Activated effector memory CD4-positive, alpha-beta T cell treated with Interleukin-2 at 50 U/mL for 16 hours (primary cell): ENCODE measurements around the gene CD226.
"Not testable (repeated sequence)": the region's sequence is repeated elsewhere in the genome, so short reads cannot be mapped to it uniquely, and the experiment has no call there.

Experiments used
- DNase-seq: peaks from one replicate; pipeline ENCODE4 v3.0.0-alpha.2; 2020

The CD226 gene

GRCh38 chr18:69865776-69866175 is 81.9 kb downstream of the CD226 start:
- no peak for DNase-seq

GRCh38 chr18:69864802-69865201 is 82.9 kb downstream of the CD226 start:
- not testable (repeated sequence) for DNase-seq

DNA sequence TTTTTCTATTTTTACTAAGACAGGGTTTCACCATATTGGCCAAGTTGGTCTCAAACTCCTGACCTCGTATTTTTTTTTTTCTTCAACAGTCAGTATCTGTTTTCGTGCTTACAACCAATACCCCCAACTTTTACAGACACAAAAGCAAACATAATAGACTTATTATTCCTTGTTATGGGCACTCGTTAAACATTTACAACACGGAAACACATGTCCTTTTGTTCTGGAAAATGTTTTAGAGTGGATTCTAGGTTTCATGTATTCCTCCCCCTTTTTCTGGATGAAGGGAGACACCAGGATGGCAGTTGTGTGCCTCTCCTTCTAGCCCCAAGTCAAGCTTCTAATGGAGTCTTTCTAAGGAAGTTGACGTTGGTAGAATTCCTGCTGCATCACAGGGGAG is 88.8 kb downstream of the CD226 start:
- DNase-seq = no peak

- no peak for DNase-seq
Observed at GRCh38 chr18:69854455-69854854, 93.2 kb downstream of the CD226 start.

GRCh38 chr18:69853051-69853450 is 94.6 kb downstream of the CD226 start:
- DNase-seq = no peak

GRCh38 chr18:69845593-69846506 is 101.8 kb downstream of the CD226 start:
- DNase-seq = no peak

GRCh38 chr18:69844656-69845055 is 103.0 kb downstream of the CD226 start:
- no peak for DNase-seq

DNA sequence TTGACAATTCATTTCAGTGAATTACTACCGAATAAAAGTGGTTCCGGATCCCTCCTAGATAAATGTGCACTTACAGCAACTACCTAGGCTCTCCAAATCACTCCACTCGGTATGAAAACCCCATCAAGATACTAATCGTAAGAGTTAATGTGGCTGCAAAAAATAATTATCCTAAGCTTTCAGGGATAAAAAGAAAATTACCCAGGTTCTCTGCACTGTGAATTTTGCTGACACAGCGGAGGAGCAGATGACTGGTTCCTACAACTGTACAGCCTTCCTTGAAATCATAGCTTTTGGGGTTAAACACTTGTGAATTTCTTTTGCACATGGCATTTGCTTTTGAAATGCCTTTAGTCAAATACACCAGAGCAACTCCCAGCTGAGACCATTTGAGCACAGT is 104.7 kb downstream of the CD226 start:
- no peak for DNase-seq

DNA sequence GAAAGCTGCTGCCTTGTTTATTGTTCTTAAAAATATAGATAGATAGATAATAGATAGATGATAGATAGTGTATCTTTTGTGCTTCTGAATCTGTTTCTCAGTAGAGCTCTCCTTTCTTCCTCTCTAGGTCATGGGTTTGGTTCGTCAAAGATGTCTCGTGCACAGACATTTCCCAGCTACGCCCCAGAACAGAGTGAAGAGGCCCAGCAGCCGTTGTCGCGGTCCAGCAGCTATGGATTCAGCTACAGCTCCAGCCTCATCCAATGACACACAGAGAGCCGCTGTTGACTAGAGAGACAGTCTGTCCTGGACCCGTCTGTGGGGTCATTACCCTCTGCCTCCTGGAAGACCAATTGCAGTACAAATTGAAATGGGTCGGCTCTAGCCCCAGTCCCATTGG is 106.6 kb downstream of the CD226 start:
- DNase-seq = no peak

GRCh38 chr18:69840445-69840844 is 107.2 kb downstream of the CD226 start:
- DNase-seq = no peak

DNA sequence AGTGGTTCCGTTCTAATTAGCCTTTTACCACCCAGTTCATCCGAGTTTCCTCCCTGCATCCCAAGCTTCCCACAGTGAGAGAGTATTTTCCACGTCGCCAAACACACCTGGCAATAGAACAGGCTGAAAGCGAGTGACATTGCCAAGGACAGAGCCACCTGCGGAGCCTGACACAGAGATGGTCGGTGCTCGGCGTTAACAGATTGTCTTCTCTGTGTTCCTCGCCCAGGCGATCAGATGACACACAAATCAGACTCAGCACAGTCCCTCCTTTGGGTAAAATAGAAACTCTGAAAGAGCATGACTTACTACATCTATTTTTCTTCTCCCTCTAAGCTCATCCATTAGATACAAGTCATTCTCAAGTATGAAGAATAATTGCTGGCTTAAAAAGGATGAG is 107.7 kb downstream of the CD226 start:
- DNase-seq = no peak

DNA sequence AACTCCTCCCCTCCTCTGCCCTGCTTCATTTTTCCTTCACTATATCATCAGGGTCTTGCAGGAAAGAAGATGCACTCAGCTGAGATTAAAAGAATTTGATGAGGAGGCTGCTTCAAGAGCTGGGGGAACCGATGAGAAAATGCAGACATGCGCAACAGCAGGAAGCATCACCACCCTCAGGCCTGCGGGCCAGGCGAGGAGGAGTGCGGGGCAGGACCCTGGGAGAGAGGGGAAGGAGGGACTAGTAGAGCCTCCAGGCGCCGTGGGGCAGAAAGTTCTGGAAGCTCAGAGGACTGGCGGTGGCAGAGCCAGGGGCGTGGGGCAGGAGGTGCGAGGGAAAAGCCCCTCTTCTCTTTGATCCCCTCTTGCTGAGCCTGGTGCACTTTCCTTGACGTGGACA is 108.2 kb downstream of the CD226 start:
- DNase-seq = no peak

- DNase-seq = no peak
Observed at GRCh38 chr18:69838620-69839411, 108.9 kb downstream of the CD226 start.

DNA sequence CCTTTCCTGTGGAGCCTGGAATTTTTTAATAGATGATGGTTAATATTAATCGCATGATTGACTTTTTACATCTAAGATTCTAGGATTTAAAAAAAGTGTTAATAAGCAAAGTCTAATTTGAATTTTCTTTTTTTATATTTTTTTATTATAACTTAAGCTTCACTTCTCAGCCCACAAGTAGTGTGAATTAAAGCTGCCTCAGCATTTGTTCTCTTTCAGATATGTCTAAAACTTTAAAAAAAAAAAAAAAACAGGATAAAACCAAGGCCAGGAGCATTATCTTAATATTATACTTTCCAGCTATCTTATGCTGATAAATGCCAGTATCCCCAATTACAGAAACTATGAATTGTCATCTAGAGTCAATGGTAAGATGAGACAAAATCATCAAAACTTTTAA is 109.7 kb downstream of the CD226 start:
- no peak for DNase-seq

DNA sequence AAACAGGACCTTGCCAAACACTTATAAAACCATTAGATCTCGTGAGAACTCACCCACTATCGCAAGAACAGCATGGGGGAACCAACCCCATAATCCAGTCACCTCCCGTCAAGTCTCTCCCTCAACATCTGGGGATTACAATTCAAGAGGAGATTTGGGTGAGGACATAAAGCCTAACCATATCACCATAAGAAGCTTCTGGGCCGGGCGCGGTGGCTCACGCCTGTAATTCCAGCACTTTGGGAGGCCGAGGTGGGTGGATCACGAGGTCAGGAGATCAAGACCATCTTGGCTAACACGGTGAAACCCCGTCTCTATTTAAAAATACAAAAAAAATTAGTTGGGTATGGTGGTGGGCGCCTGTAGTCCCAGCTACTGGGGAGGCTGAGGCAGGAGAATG is 112.7 kb downstream of the CD226 start:
- DNase-seq = not testable (repeated sequence)

DNA sequence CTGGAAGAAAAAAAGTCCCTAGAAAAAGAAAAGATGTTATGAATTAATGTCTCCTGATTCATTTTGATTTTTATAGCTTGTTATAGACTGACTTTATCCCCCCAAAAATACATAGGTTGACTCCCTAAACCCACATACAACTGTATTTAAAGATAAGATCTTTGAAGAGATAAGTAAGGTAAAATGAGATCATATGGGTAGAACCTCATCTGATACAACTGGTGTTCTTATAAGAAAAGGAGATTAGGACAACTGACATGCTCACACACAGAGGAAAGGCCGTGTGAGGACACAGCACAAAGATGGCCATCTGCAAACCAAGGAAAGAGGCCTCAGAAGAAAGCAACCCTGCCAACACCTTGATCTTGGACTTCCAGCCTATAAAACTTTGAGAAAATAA is 117.5 kb downstream of the CD226 start:
- no peak for DNase-seq

DNA sequence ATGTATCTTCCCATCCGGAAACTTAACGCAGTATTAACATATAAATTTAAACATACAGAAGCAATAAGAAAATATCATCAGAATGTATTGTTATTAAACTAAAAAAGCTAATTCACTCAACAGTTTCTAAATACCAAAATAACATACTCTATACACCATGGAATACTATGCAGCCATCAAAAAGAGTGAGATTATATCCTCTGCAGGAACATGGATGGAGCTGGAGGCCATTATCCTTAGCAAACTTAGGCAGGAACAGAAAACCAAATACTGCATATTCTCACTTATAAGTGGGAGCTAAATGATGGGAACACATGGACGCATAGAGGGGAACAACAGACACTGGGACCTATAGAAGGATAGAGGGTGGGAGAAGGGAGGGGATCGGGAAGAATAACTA is 127.1 kb downstream of the CD226 start:
- DNase-seq = no peak

DNA sequence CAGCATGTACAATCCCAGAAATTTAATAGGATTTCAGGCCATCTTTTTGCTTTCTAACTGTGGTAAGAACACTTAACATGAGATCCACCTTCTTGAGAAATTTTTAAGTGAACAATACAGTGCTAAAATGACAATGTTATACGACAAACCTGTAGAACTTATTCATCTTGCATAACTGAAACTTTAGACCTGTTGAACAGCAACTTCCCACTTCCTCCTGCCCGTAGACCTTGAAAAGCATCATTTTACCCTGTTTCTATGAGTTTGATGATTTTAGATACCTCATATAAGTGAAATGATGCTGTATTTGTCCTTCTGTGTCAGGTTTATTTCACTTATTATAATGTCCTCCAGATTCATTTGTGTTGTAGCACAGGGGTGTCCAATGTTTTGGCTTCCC is 128.2 kb downstream of the CD226 start:
- no peak for DNase-seq

DNA sequence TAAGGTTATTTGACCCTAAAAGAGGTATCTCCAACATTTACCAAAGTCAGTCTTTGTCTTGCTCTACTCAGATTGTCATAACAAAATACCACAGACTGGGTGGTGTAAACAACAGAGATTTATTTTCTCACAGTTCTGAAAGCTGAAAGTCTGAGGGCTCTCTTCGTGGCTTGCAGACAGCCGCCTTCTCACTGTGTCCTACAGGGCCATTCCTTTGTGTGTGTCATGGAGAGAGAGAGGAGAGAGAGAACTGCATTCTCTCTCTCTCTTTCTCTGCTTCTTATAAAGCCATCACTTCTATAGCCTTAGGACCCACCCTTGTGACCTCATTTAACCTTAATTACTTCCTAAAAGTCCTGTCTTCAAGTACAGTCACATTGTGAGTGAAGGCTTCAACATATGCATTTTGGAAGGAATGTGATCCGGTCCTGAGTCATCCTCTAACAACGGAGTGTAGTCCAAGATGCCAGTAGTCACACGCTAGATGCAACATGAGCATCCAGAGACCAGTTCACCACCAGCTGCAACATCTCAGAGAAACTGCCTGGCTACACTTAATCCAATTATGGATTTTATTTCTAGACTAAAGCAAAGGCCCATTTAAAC is 130.2 kb downstream of the CD226 start:
- DNase-seq = no peak

- no peak for DNase-seq
Observed at GRCh38 chr18:69814861-69815385, 132.8 kb downstream of the CD226 start.

GRCh38 chr18:69813559-69813958 is 134.1 kb downstream of the CD226 start:
- no peak for DNase-seq

- no peak for DNase-seq
Observed at GRCh38 chr18:69808399-69808798, 139.3 kb downstream of the CD226 start.

DNA sequence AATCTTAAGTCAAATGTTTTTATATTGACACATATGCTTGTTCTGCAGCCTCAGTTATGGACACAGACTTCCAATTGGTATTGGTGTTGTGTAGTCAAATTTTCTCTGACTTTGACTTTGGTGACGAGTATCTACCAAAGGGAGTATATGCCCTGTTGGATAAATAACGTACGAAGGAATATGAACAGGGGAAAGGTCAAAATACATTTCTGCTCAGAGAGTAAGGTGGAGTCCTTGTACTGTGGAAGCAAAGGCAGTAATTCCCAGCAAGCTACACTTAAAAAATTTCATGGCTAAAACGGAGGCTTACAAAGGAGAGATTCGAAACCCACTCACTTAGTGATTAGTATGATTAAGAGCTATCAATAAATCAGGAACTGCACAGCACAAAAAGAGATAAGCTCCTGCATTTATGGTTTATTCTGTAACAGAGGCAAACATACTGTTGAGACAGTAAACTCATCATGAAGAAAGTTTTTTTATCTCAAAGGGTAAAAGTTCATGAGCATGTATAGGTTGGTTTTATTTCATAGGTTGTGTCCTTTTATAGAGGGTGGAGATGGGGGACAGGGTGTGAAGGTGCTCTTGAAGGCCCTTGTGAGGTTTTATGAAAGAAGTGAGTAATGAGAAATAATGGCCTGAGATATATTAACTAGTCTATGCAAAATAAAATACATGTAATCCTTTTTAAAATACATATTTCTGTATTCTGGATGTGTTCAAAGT is 142.7 kb downstream of the CD226 start:
- DNase-seq = no peak
